ENCODE measurements around the gene TANGO6. TPM values are rescaled to one million over a fixed set of nuclear protein-coding genes. Genes with fewer than 3 reads are reported as not detected.

Gene TANGO6
- total and polyA plus RNA-seq, 3 donors from 2014 or later: 23.1 to 41.3 (median 39.4) TPM

- 83 to 85% methylated on average over 3 of the region's 3 CpGs for WGBS, 2 donors
- no peak overlapping the region for H3K27ac ChIP-seq
- H3K27me3 ChIP-seq: no peaks in the 10 kb centered on the region
- no peak for DNase-seq
- no peak for TF ChIP-seq POLR2A (IDR thresholded peaks at IDR 0.05)
- TF ChIP-seq, protein P1, sequence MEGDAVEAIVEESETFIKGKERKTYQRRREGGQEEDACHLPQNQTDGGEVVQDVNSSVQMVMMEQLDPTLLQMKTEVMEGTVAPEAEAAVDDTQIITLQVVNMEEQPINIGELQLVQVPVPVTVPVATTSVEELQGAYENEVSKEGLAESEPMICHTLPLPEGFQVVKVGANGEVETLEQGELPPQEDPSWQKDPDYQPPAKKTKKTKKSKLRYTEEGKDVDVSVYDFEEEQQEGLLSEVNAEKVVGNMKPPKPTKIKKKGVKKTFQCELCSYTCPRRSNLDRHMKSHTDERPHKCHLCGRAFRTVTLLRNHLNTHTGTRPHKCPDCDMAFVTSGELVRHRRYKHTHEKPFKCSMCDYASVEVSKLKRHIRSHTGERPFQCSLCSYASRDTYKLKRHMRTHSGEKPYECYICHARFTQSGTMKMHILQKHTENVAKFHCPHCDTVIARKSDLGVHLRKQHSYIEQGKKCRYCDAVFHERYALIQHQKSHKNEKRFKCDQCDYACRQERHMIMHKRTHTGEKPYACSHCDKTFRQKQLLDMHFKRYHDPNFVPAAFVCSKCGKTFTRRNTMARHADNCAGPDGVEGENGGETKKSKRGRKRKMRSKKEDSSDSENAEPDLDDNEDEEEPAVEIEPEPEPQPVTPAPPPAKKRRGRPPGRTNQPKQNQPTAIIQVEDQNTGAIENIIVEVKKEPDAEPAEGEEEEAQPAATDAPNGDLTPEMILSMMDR (IDR thresholded peaks at IDR 0.05): no peak
- no peaks in the 10 kb centered on the region for H3K4me1 ChIP-seq
- intact Hi-C loops (cut with DNase I; ENCODE audit: low total_unique reads): no loop called here
- H3K4me3 ChIP-seq: no peak overlapping the region
- no peaks in the 10 kb centered on the region for H3K36me3 ChIP-seq (ENCODE audit: low read depth, missing control alignments)
- no peaks in the 10 kb centered on the region for H3K9me3 ChIP-seq
These were observed 227.7 kb downstream of the TANGO6 start for GRCh38 chr16:69071036-69071435.

- H3K36me3 ChIP-seq (ENCODE audit: low read depth, missing control alignments): no peaks in the 10 kb centered on the region
- no peak overlapping the region for H3K27ac ChIP-seq
- no peaks in the 10 kb centered on the region for H3K9me3 ChIP-seq
- 63 to 79% methylated on average over 2 of the region's 2 CpGs for WGBS, 2 donors
- intact Hi-C loops (cut with DNase I; ENCODE audit: low total_unique reads): no loop called here
- no peaks in the 10 kb centered on the region for H3K4me1 ChIP-seq
- H3K27me3 ChIP-seq: no peaks in the 10 kb centered on the region
- TF ChIP-seq POLR2A (IDR thresholded peaks at IDR 0.05): no peak
- TF ChIP-seq, protein P1 (IDR thresholded peaks at IDR 0.05): no peak
- H3K4me3 ChIP-seq: no peak overlapping the region
- no peak for DNase-seq
These were observed 229.3 kb downstream of the TANGO6 start for GRCh38 chr16:69072640-69072974.

GRCh38 chr16:69073181-69073702 is 229.9 kb downstream of the TANGO6 start:
- H3K27me3 ChIP-seq: no peaks in the 10 kb centered on the region
- WGBS, 2 donors: 92 to 94% methylated on average over 10 of the region's 10 CpGs
- intact Hi-C loops (cut with DNase I; ENCODE audit: low total_unique reads): no loop called here
- no peaks in the 10 kb centered on the region for H3K9me3 ChIP-seq
- TF ChIP-seq, protein P1 (IDR thresholded peaks at IDR 0.05): no peak
- H3K36me3 ChIP-seq (ENCODE audit: low read depth, missing control alignments): no peaks in the 10 kb centered on the region
- H3K4me3 ChIP-seq: no peak overlapping the region
- no peak overlapping the region for H3K27ac ChIP-seq
- DNase-seq: no peak
- H3K4me1 ChIP-seq: no peaks in the 10 kb centered on the region

DNA sequence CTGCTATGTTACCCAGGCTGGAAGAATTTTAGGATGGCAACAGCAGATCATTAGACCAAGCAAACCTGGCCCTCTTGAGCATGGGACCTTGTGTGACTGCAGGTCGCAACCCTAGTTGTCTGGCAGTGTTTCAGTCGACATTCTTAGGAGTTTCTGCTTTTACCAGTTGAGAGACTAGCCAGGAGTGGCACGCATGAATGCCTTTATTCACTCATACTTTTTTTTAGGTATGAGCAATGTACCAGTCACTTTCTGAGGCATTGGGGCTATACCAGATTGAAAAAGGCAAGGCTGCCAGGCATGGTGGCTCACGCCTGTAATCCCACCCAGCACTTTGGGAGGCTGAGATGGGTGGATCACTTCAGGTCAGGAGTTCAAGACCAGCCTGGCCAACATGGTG is 233.9 kb downstream of the TANGO6 start:
- no peak overlapping the region for H3K27ac ChIP-seq
- no peak overlapping the region for H3K4me3 ChIP-seq
- H3K36me3 ChIP-seq (ENCODE audit: low read depth, missing control alignments): no peaks in the 10 kb centered on the region
- intact Hi-C loops (cut with DNase I; ENCODE audit: low total_unique reads): no loop called here
- no peak for DNase-seq
- WGBS, 2 donors: 88 to 89% methylated on average over 4 of the region's 4 CpGs
- H3K27me3 ChIP-seq: no peaks in the 10 kb centered on the region
- no peaks in the 10 kb centered on the region for H3K4me1 ChIP-seq
- TF ChIP-seq POLR2A (IDR thresholded peaks at IDR 0.05): no peak
- TF ChIP-seq, protein P1 (IDR thresholded peaks at IDR 0.05): no peak
- no peaks in the 10 kb centered on the region for H3K9me3 ChIP-seq

DNA sequence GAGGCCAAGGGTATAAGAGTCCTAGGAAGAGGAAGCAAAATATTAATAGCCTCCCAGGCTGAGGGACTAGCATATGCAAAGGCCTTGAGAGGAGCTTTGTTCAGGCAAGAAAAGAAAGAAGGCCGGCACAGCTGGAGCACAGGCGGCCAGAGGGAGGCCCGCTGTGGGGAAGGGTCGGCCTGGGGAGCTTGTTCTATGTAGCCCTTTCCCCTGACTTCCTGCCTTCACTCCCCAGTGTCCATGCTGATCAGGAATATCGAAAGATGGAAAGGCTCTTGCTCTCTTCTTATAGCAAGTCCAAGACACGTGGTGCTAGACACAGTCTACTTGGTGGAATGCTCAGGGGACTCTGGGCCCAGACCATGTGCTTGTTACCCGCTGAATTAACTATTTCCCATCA is 234.7 kb downstream of the TANGO6 start:
- Histone ChIP-seq H3K4me1 (no peaks in the 10 kb centered on the region), H3K4me3 (no peak overlapping the region), H3K27me3 (no peaks in the 10 kb centered on the region), H3K27ac (no peak overlapping the region), H3K9me3 (no peaks in the 10 kb centered on the region), H3K36me3 (ENCODE audit: low read depth, missing control alignments) (no peaks in the 10 kb centered on the region)
- intact Hi-C loops (cut with DNase I; ENCODE audit: low total_unique reads): no loop called here
- DNase-seq: no peak
- 83 to 85% methylated on average over 7 of the region's 7 CpGs for WGBS, 2 donors
- TF ChIP-seq POLR2A (IDR thresholded peaks at IDR 0.05): no peak
- TF ChIP-seq, protein P1 (IDR thresholded peaks at IDR 0.05): no peak
